NCI-H1436 (cell line): ENCODE measurements around the gene GID4.

Experiments
- DNase-seq: peaks from one replicate; lab custom pipeline; 2025; lab: John Stamatoyannopoulos, UW

GID4 gene

GRCh38 chr17:18044609-18045008 lies 5.4 kb downstream of the GID4 start:
- no peak for DNase-seq

- DNase-seq = no peak
Observed at GRCh38 chr17:18045691-18046350, 6.6 kb downstream of the GID4 start.

- DNase-seq = no peak
Observed at GRCh38 chr17:18055597-18055996, 16.4 kb downstream of the GID4 start.

GRCh38 chr17:18056214-18056613 lies 17.0 kb downstream of the GID4 start:
- DNase-seq = no peak

- no peak for DNase-seq
Observed at GRCh38 chr17:18059283-18059682, 20.1 kb downstream of the GID4 start.

GRCh38 chr17:18064053-18064452 lies 24.8 kb downstream of the GID4 start:
- no peak for DNase-seq

GRCh38 chr17:18065546-18065945 lies 26.3 kb downstream of the GID4 start:
- DNase-seq = no peak

- DNase-seq = no peak
Observed at GRCh38 chr17:18066866-18067265, 27.7 kb downstream of the GID4 start.

GRCh38 chr17:18069101-18069500 lies 29.9 kb downstream of the GID4 start:
- DNase-seq = no peak

GRCh38 chr17:18070861-18071340 lies 31.7 kb downstream of the GID4 start:
- no peak for DNase-seq

- no peak for DNase-seq
Observed at GRCh38 chr17:18071751-18072150, 32.5 kb downstream of the GID4 start.

GRCh38 chr17:18074566-18075272 lies 35.5 kb downstream of the GID4 start:
- DNase-seq = no peak

- DNase-seq = no peak
Observed at GRCh38 chr17:18076936-18077335, 37.7 kb downstream of the GID4 start.

- no peak for DNase-seq
Observed at GRCh38 chr17:18079543-18079942, 40.3 kb downstream of the GID4 start.

GRCh38 chr17:18084256-18084655 lies 45.0 kb downstream of the GID4 start:
- DNase-seq = no peak

- DNase-seq = peak; percentile 91
Observed at GRCh38 chr17:18087610-18088491, 48.6 kb downstream of the GID4 start, which contains the start of gene DRG2. Gene DRG2 (plus strand): TSS chr17:18087948. CDS start chr17:18088024, 76 bp downstream.

- DNase-seq = no peak
Observed at GRCh38 chr17:18089613-18090012, 50.4 kb downstream of the GID4 start.

- DNase-seq = no peak
Observed at GRCh38 chr17:18093616-18094408, 54.6 kb downstream of the GID4 start.

- no peak for DNase-seq
Observed at GRCh38 chr17:18094409-18094807, 55.2 kb downstream of the GID4 start.

- no peak for DNase-seq
Observed at GRCh38 chr17:18099516-18099915, 60.3 kb downstream of the GID4 start.

- DNase-seq = no peak
Observed at GRCh38 chr17:18100616-18101015, 61.4 kb downstream of the GID4 start.

GRCh38 chr17:18101828-18102227 lies 62.6 kb downstream of the GID4 start:
- DNase-seq = no peak
